Sigmoid colon (tissue), 7 donors: ENCODE results near the gene BPI. TPM values are rescaled to one million over a fixed set of nuclear protein-coding genes. Genes with fewer than 3 reads are reported as not detected.

Source experiments
- DNase-seq: peaks from one replicate; pipeline ENCODE4 v3.0.0-alpha.2; 2019
- H3K27ac ChIP-seq, 4 donors: fragments of 200-600 bp; sonication (generic); one replicate each; pipeline ENCODE4 v1.5.1; 2016 to 2019; ENCODE audit warnings: mild to moderate bottlenecking in 1 of 4
- H3K27me3 ChIP-seq, 3 donors: fragments of 200-600 bp; sonication (generic); one replicate each; pipeline ENCODE4 v1.5.1; 2019; ENCODE audit warnings: mild to moderate bottlenecking in 1 of 3
- H3K36me3 ChIP-seq, 4 donors: fragments of 200-600 bp; sonication (generic); one replicate each; pipeline ENCODE4 v1.5.1; 2016 to 2019
- H3K4me1 ChIP-seq, 4 donors: fragments of 200-600 bp; sonication (generic); one replicate each; pipeline ENCODE4 v1.5.1; 2017 to 2019
- H3K4me3 ChIP-seq, 4 donors: fragments of 200-600 bp; sonication (generic); one replicate each; pipeline ENCODE4 v1.5.1; 2017 to 2019; ENCODE audit warnings: mild to moderate bottlenecking in 2 of 4, moderate library complexity in 1 of 4
- H3K9me3 ChIP-seq, 4 donors: fragments of 200-600 bp in 3 of 4; sonication (generic) in 3 of 4; one replicate each; pipeline versions ENCODE4 v1.5.1 to v1.6.1; 2013 to 2019
- EP300 ChIP-seq, 4 donors: sonication (generic); formaldehyde crosslinking; IDR thresholded peaks; one replicate each; pipeline ENCODE4 v1.6.1; 2017; ENCODE audit warnings: antibody characterized with exemption in 4 of 4
- POLR2A ChIP-seq, 2 donors: fragments of 450-650 bp; IDR thresholded peaks; one replicate each; pipeline ENCODE4 v1.6.1; 2016; ENCODE audit warnings: antibody characterized with exemption in 2 of 2, mild to moderate bottlenecking in 2 of 2, moderate library complexity in 2 of 2
- POLR2AphosphoS5 ChIP-seq, 4 donors: sonication (generic); formaldehyde crosslinking; IDR thresholded peaks; one replicate each; pipeline ENCODE4 v1.6.1; 2017; ENCODE audit warnings: antibody characterized with exemption in 4 of 4
- WGBS, 2 donors: extraction: QIAGEN DNeasy Blood & Tissue Kit; methylation state at CpG; one replicate each; pipeline ENCODE4 v1.1.7; 2013; 5-methylcytosine and 5-hydroxymethylcytosine counted together
- intact Hi-C: fragments of 100-400 bp; cut with DNase I; formaldehyde crosslinking; loops from one replicate; pipeline ENCODE4 v1.15.1; 2023
- polyA plus RNA-seq, 3 donors: library from polyadenylated mRNA; stranded (reverse); fragments of 200-250 nt; gene quantifications; one replicate each; pipeline ENCODE4 v1.2.3, GENCODE V29; 2013
- total RNA-seq, 4 donors: library from RNA; depleted of rRNA; stranded (reverse); fragments of >200 nt; gene quantifications; one replicate each; pipeline ENCODE4 v1.1.0, GENCODE V29; 2016
- TF ChIP-seq, protein P1 (sequence below), 4 experiments: fragments of 450-650 bp in 3 of 4; fragments of 200-600 bp in 1 of 4; IDR thresholded peaks; one replicate each; pipeline ENCODE4 v1.5.1; 2016 to 2019; ENCODE audit warnings: antibody characterized with exemption in 4 of 4, mild to moderate bottlenecking in 3 of 4, moderate library complexity in 2 of 4
- donor health status: healthy with polysubstance abuse.
- donor health status: Bipolar disorder and iron deficiency.
- donor health status: healthy.

Gene BPI
- total and polyA plus RNA-seq, 7 donors: 0.09 to 0.99 TPM; not detected in 5

DNA sequence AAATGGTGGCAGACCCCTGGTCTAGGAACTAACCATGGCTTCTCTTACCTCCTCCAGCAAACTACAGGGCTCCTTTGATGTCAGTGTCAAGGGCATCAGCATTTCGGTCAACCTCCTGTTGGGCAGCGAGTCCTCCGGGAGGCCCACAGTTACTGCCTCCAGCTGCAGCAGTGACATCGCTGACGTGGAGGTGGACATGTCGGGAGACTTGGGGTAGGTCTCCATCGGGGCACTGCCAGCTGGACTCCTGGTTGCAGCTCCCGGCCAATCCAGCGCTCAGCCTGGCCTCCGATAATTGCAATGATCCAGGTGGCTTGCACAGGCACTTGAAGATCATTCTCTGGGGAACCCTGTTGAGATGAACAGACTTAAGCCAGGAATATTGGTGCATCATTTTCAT lies 50.3 kb downstream of the BPI start:
- 95 to 96% methylated on average over 10 of the region's 10 CpGs for WGBS, 2 donors
- Histone ChIP-seq H3K36me3 (no peaks in the 10 kb centered on the region), H3K4me3 (no peak overlapping the region), H3K27ac (no peak overlapping the region), H3K4me1 (no peaks in the 10 kb centered on the region), H3K27me3 (no peaks in the 10 kb centered on the region), H3K9me3 (no peaks in the 10 kb centered on the region)
- intact Hi-C loops: no loop called here
- no peak for TF ChIP-seq POLR2A (IDR thresholded peaks at IDR 0.05)
- no peak for TF ChIP-seq EP300 (IDR thresholded peaks at IDR 0.05)
- TF ChIP-seq POLR2AphosphoS5 (IDR thresholded peaks at IDR 0.05): no peak
- TF ChIP-seq, protein P1, sequence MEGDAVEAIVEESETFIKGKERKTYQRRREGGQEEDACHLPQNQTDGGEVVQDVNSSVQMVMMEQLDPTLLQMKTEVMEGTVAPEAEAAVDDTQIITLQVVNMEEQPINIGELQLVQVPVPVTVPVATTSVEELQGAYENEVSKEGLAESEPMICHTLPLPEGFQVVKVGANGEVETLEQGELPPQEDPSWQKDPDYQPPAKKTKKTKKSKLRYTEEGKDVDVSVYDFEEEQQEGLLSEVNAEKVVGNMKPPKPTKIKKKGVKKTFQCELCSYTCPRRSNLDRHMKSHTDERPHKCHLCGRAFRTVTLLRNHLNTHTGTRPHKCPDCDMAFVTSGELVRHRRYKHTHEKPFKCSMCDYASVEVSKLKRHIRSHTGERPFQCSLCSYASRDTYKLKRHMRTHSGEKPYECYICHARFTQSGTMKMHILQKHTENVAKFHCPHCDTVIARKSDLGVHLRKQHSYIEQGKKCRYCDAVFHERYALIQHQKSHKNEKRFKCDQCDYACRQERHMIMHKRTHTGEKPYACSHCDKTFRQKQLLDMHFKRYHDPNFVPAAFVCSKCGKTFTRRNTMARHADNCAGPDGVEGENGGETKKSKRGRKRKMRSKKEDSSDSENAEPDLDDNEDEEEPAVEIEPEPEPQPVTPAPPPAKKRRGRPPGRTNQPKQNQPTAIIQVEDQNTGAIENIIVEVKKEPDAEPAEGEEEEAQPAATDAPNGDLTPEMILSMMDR (IDR thresholded peaks at IDR 0.05): no peak
- DNase-seq: no peak

DNA sequence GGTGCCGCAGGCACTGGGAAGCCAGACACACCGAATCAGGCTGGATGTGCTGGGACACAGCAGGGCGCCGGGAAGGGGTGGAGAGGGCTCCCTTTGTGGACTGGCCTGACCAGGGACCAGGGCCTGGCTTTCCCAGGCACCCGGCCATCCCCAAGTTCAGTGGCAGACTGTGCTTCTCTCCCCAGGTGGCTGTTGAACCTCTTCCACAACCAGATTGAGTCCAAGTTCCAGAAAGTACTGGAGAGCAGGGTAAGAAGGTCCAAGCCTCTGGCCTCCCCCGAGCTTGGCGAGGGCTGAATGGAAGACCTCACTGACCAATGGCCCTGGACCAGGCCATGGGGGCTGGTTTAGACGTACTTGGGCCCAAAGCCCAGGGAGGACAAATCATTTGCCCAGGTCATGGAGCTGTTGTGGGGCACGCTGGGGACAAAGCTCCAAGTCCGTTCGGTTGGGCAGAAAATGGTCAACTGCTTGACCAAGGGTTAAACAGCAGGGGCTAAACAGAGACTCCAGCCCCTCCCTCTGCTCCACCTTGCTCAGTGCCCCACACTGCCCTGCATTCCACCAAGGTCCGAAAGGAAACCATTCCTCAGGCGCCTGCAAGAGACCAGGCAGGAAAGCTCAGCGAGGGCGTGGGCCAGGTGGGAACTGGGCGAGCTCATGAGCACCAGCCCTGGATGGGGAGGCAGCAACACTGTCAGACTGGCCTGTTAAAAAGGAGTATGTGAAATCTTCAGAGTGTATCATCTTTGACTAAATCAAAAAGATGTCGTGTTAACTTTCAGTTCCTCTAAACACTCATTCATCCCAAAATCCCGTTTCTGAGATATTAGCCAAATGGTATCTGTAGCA lies 51.4 kb downstream of the BPI start:
- Histone ChIP-seq H3K4me1 (no peaks in the 10 kb centered on the region), H3K27ac (no peak overlapping the region), H3K27me3 (no peaks in the 10 kb centered on the region), H3K9me3 (no peaks in the 10 kb centered on the region), H3K36me3 (no peaks in the 10 kb centered on the region), H3K4me3 (no peak overlapping the region)
- intact Hi-C loops: no loop called here
- 80% methylated on average over 18 of the region's 18 CpGs for WGBS, 2 donors
- TF ChIP-seq, protein P1 (IDR thresholded peaks at IDR 0.05): no peak
- TF ChIP-seq POLR2AphosphoS5 (IDR thresholded peaks at IDR 0.05): no peak
- TF ChIP-seq EP300 (IDR thresholded peaks at IDR 0.05): no peak
- TF ChIP-seq POLR2A (IDR thresholded peaks at IDR 0.05): no peak
- DNase-seq: no peak

DNA sequence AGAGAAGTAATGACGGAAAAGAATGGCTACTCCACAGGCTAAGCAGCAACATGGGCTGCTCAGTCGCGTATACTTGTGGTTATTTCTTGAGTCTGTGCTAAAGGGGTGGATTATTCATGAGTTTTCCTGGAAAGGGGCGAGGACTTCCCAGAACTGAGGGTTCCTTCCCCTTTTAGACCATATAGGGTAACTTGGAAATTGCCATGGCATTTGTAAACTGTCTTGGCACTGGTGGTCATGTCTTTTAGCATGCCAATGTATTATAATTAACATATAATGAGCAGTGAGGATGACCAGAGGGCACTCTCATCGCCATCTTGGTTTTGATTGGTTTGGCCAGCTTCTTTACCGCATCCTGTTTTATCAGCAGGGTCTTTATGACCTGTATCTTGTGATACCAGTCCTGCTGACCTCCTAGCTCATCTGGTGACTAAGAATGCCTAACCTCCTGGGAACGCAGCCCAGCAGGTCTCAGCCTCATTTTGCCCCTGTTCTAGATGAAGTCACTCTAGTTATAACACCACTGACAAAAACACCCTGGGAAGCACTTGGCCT lies 53.8 kb downstream of the BPI start:
- Histone ChIP-seq H3K27ac (no peak overlapping the region), H3K9me3 (no peaks in the 10 kb centered on the region), H3K27me3 (no peaks in the 10 kb centered on the region), H3K36me3 (no peaks in the 10 kb centered on the region), H3K4me3 (no peak overlapping the region), H3K4me1 (no peaks in the 10 kb centered on the region)
- 69 to 74% methylated on average over 7 of the region's 7 CpGs for WGBS, 2 donors
- no peak for DNase-seq
- TF ChIP-seq EP300 (IDR thresholded peaks at IDR 0.05): no peak
- TF ChIP-seq, protein P1 (IDR thresholded peaks at IDR 0.05): no peak
- no peak for TF ChIP-seq POLR2A (IDR thresholded peaks at IDR 0.05)
- no peak for TF ChIP-seq POLR2AphosphoS5 (IDR thresholded peaks at IDR 0.05)
- intact Hi-C loops: no loop called here

DNA sequence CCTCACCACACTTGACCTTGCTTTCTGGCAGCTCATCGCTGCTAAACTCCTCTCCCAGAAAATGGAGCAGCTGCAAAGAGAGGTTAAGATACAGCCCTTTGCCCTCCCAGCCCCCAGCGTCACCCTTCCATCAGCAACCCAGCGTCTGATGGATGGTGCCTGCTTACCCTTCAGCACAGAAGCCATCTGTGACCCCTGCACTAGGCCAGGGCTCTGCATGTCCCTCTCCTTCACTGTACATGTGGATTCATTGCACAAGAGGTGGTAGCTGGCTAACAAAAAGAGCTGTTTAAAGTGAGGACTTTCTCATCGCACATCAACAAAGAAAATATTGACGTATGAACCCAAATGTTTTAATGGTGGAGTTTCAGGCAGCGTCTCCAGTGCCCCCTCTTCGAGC lies 54.6 kb downstream of the BPI start:
- Histone ChIP-seq H3K4me3 (no peak overlapping the region), H3K4me1 (no peaks in the 10 kb centered on the region), H3K27me3 (no peaks in the 10 kb centered on the region), H3K9me3 (no peaks in the 10 kb centered on the region), H3K27ac (no peak overlapping the region), H3K36me3 (no peaks in the 10 kb centered on the region)
- TF ChIP-seq POLR2AphosphoS5 (IDR thresholded peaks at IDR 0.05) (no peak), POLR2A (IDR thresholded peaks at IDR 0.05) (no peak)
- TF ChIP-seq, protein P1 (IDR thresholded peaks at IDR 0.05): no peak
- DNase-seq: no peak
- intact Hi-C loops: no loop called here
- 79 to 85% methylated on average over 7 of the region's 7 CpGs for WGBS, 2 donors
